Dendritic cell treated with granulocyte-macrophage colony-stimulating factor and Interleukin-4, amounts not matched to agents 40 ng/mL and 50 ng/mL, for 4 days (primary cell): ENCODE data around the gene THOC5.
A peak's percentile ranks its signal among the peaks of the same experiment; 100 is the strongest.
"Not testable (repeated sequence)": the region's sequence is repeated elsewhere in the genome, so short reads cannot be mapped to it uniquely, and the experiment has no call there.

Experiments
- H3K27ac Mint-ChIP-seq: one replicate; pipeline ENCODE4 v1.8.0; 2022; ENCODE audit warnings: mild to moderate bottlenecking, mixed read lengths
- H3K27me3 Mint-ChIP-seq: one replicate; pipeline ENCODE4 v1.8.0; 2022; ENCODE audit warnings: mild to moderate bottlenecking, mixed read lengths
- H3K36me3 Mint-ChIP-seq: one replicate; pipeline ENCODE4 v1.8.0; 2022; ENCODE audit warnings: low read depth, mixed read lengths
- H3K4me1 Mint-ChIP-seq: one replicate; pipeline ENCODE4 v1.8.0; 2022; ENCODE audit warnings: low read depth, mixed read lengths
- H3K4me3 Mint-ChIP-seq: one replicate; pipeline ENCODE4 v1.8.0; 2022; ENCODE audit warnings: mild to moderate bottlenecking, moderate library complexity, mixed read lengths
- H3K9me3 Mint-ChIP-seq: one replicate; pipeline ENCODE4 v1.8.0; 2022; ENCODE audit warnings: mixed read lengths
- intact Hi-C: fragments of 100-400 bp; cut with micrococcal nuclease; formaldehyde crosslinking; loops from one replicate; pipeline ENCODE4 v1.15.0; 2022

THOC5 gene

DNA sequence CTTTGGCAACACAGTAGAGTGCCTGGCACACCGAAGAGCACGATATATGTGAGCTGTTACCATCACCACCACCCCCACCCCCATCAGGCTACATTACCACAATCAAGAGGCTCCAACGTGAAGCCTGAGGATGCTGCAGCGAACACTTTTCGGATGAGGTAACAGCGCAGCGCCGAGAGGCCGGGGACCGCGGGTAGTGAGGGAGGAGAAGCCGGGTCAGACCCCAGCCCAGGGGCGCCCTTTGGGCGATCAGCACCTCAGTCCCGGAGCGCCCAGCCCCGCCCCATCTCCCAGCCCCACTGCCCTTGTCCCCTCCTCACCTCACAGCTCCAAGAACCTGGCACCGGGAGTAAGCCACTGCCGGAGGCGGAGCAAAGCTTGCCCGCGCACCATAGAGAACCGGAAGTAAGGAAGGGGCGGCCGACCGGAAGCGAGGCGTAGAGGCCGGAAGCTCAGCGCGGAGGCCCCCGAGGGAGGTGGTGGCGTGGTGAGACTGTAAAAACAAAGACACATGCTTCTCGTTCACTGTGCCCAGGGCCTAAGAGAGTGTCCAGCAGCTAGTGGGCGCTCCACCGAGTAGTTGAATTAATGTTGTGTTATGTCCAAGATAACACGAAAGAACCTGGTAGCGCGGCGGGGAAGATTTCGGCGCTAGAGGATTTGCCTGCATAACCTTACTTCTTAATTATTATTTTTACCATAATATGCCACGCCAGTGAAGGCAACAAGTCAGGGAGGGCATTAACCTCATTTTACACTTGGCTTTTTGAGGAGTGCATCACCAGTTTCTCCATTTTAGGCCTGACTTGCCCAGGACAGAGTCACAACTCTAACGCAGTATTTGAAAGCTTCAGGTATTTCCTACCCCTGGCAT, at the start of gene THOC5:
Gene THOC5 (minus strand): TSS at position 407 of the 874 bp plus-strand sequence. CDS start 4,610 bp downstream, outside the sequence.
- H3K4me3 Mint-ChIP-seq, result peak within 1 kb of the TSS; percentile 83
- peaks cover 12% of the 10 kb centered on the region for H3K4me1 Mint-ChIP-seq
- peaks cover 52% of the 10 kb centered on the region for H3K36me3 Mint-ChIP-seq
- no peaks in the 10 kb centered on the region for H3K27me3 Mint-ChIP-seq
- no peaks in the 10 kb centered on the region for H3K9me3 Mint-ChIP-seq
- H3K27ac Mint-ChIP-seq, result peak within 1 kb of the TSS; percentile 85
- intact Hi-C loops, result no loop called here

DNA sequence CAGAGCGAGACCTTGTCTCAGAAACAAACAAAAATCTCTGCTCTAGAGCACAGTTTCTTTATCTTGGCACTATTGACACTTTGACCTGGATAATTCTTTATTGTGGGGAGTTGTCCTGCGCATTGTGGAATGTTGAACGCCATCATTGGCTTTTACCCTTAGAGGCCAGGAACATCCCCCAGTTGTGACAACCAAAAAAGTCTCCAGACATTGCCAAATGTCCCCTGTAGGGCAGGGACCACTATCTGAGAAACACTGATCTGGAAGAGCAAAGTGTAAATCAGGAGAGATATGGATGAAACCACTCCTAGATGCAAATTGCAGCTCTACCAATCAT, 45.1 kb upstream of the THOC5 start:
- Mint-ChIP-seq H3K36me3 (peaks cover under 1% of the 10 kb centered on the region), H3K27me3 (no peaks in the 10 kb centered on the region), H3K4me1 (peaks cover 6% of the 10 kb centered on the region), H3K27ac (no peak overlapping the region), H3K4me3 (no peak overlapping the region), H3K9me3 (no peaks in the 10 kb centered on the region)
- intact Hi-C loops, result no loop called here

DNA sequence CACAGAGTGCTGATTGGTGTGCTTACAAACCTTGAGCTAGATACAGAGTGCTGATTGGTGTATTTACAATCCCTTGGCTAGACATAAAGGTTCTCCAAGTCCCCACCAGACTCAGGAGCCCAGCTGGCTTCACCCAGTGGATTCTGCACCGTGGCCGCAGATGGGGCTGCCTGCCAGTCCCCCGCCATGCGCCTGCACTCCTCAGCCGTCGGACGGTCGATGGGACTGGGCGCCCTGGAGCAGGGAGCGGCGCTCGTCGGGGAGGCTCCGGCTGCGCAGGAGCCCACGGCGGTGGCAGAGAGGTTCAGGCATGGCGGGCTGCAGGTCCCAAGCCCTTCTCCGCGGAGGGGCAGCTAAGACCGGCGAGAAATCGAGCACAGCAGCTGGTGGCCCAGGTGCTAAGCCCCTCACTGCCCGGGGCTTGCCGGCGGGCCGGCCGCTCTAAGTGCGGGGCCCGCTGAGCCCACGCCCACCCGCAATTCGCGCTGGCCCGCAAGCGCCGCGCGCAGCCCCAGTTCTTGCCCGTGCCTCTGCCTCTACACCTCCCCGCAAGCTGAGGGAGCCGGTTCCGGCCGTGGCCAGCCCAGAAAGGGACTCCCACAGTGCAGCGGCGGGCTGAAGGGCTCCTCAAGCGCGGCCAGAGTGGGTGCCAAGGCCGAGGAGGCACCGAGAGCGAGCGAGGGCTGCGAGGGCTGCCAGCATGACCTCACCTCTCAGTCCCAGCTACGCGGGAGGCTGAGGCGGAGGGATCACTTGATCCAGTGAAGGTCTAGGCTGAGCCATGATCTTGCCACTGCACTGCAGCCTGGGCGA, 44.5 kb upstream of the THOC5 start:
- H3K36me3 Mint-ChIP-seq, H3K27me3 Mint-ChIP-seq, H3K4me3 Mint-ChIP-seq, H3K4me1 Mint-ChIP-seq, intact Hi-C loops, H3K9me3 Mint-ChIP-seq: not testable (repeated sequence)
- H3K27ac Mint-ChIP-seq, result peak overlapping the region; percentile 93

DNA sequence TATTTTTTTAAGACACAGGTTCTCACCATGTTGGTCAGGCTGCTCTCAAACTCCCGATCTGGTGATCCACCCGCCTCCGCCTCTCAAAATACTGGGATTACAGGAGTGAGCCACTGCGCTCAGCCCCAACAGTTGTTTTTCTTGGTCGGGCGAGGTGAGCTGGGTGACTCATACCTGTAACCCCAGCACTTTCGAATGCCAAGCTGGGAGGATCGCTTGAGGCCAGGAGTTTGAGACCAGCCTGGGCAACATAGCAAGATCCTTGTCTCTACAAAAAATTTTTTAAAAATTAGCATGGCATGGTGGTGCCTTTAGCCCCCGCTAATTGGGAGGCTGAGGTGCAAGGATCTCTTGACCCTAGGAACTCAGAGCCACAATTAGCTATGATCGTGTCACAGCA, 42.9 kb upstream of the THOC5 start:
- Mint-ChIP-seq H3K27me3 (no peaks in the 10 kb centered on the region), H3K9me3 (no peaks in the 10 kb centered on the region), H3K27ac (peak overlapping the region; percentile 93), H3K36me3 (no peaks in the 10 kb centered on the region), H3K4me1 (peaks cover 6% of the 10 kb centered on the region), H3K4me3 (peak overlapping the region; percentile 76)
- intact Hi-C loops, result no loop called here

DNA sequence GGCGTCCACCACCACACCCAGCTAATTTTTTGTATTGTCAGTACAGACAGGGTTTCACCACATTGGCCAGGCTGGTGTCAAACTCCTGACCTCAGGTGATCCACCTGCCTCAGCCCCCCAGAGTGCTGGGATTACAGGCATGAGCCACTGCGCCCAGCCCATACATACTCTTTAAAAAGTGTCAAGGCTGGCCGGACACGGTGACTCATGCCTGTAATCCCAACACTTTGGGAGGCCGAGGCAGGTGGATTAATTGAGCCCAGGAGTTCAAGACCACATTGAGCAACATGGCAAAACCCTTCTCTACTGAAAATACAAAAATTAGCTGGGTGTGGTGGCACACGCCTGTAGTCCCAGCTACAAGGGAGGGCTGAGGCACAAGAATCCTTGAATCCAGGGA, 40.9 kb upstream of the THOC5 start:
- intact Hi-C loops, H3K4me1 Mint-ChIP-seq, H3K9me3 Mint-ChIP-seq, H3K36me3 Mint-ChIP-seq, H3K4me3 Mint-ChIP-seq, H3K27me3 Mint-ChIP-seq, H3K27ac Mint-ChIP-seq: not testable (repeated sequence)

DNA sequence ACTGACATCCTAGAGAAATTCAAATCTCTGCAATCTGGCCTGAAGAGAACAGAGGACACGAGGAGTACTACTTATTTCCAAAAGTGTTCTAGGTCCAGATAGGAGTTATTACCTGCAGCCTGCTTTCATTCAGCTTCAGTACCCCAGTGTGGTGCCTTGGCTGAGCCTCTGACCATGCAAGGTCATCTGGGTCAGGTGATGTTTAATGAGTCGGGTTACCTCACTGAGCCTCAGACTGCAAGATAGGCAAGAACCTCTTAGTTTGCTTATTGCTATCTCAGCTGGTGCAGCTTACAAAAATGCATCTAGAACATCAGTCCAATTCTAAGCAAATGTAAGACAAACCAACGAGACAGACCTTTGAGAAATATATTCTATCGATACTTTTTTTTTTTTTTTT, 40.4 kb upstream of the THOC5 start:
- Mint-ChIP-seq H3K27me3 (no peaks in the 10 kb centered on the region), H3K36me3 (no peaks in the 10 kb centered on the region), H3K4me3 (no peak overlapping the region), H3K4me1 (peaks cover 6% of the 10 kb centered on the region), H3K9me3 (no peaks in the 10 kb centered on the region), H3K27ac (no peak overlapping the region)
- intact Hi-C loops, result no loop called here

DNA sequence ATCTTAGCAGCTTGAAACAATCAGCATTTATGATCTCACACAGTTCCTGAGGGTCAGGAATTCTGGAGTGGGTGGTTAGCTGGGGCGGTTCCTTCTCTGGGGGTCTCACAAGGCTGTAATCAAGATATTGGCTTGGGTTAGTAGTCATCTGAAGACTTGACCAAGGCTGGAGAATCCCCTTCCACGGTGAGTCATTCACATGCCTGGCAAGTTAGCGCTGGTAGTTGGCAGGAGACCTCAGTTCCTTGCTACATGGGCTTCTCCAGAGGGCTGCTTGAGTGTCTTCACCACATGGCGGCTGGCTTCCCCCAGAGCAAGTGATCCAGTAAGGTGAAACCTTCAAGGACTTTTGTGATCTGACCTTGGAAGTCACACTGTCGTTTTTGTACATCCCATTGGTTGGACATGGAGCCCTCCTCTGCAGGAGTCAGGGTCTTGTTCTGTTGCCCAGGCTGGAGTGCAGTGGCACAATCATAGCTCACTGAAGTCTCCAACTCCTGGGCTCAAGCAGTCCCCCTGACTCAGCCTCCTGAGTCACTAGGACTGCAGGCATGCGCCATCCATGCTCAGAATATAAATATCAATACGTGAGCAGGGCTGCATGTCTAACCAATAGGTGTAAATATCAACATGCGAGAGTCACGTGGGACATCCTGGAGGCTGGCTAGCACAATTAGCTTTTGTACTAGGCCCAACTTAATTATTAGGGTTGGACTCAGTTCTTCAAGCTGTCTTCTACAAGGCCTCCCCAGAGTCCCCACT, 34.6 kb upstream of the THOC5 start:
- no peaks in the 10 kb centered on the region for H3K4me1 Mint-ChIP-seq
- H3K27me3 Mint-ChIP-seq, result no peaks in the 10 kb centered on the region
- no peak overlapping the region for H3K27ac Mint-ChIP-seq
- intact Hi-C loops, result no loop called here
- no peaks in the 10 kb centered on the region for H3K9me3 Mint-ChIP-seq
- no peaks in the 10 kb centered on the region for H3K36me3 Mint-ChIP-seq
- no peak overlapping the region for H3K4me3 Mint-ChIP-seq

DNA sequence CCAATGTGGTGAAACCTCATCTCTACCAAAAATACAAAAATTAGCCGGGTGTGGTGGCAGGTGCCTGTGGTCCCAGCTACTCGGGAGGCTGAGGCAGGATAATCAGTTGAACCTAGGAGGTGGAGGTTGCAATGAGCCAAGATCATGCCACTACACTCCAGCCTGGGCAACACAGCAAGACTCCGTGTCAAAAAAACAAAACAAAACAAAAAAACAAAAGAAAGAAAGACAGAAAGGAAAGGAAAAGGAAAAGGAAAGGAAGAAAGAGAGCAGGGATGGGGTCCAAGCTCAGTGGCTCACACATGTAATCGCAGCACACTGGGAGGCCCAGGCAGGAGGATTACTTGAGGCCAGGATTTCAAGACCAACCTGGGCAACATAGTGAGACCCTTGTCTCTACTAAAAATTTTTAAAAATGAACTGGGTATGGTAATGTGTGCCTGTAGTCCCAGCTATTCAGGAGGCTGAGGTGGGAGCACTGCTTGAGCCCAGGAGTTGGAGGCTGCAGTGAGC, 32.7 kb upstream of the THOC5 start:
- not testable (repeated sequence) for H3K27ac Mint-ChIP-seq

DNA sequence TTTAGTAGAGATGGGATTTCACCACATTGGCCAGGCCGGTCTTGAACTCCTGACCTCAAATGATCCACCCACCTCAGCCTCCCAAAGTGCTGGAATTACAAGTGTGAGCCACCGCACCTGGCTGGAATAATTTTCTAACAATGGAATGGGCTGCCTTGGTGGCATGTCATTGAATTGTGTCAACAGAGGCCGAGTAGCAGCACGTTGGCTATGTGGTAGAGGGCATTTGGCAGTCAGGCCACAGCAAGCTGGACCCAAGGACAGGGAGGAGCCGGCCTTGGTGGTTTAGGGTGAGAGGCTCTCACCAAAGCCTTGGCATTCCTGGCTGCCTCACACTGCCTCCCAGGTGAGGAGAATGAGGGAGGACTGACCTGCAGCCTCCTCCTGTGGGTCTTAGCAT, 31.4 kb upstream of the THOC5 start:
- Mint-ChIP-seq H3K27ac (no peak overlapping the region), H3K27me3 (no peaks in the 10 kb centered on the region), H3K4me3 (no peak overlapping the region), H3K36me3 (no peaks in the 10 kb centered on the region), H3K4me1 (peaks cover 19% of the 10 kb centered on the region), H3K9me3 (no peaks in the 10 kb centered on the region)
- intact Hi-C loops, result no loop called here

More for the DNA sequence above, 32.7 kb upstream of the THOC5 start:
- H3K4me1 Mint-ChIP-seq, H3K4me3 Mint-ChIP-seq, intact Hi-C loops, H3K36me3 Mint-ChIP-seq, H3K9me3 Mint-ChIP-seq, H3K27me3 Mint-ChIP-seq: not testable (repeated sequence)

DNA sequence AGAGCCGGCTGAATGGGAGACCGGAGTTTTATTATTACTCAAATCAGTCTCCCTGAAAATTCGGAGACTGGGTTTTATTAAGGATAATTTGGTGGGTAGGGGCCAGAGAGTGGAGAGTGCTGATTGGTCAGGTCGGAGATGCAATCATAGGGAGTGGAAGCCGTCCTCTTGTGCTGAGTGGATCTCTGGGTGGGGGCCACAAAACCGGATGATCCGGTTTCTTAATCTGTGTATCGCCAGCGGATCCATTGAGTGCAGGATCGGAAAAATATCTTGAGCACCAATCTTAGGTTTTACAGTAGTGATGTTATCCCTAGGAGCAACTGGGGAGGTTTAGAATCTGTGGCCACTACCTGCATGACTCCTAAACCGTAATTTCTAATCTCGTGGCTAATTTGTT, 28.2 kb upstream of the THOC5 start:
- Mint-ChIP-seq H3K9me3 (no peaks in the 10 kb centered on the region), H3K4me3 (no peak overlapping the region)

DNA sequence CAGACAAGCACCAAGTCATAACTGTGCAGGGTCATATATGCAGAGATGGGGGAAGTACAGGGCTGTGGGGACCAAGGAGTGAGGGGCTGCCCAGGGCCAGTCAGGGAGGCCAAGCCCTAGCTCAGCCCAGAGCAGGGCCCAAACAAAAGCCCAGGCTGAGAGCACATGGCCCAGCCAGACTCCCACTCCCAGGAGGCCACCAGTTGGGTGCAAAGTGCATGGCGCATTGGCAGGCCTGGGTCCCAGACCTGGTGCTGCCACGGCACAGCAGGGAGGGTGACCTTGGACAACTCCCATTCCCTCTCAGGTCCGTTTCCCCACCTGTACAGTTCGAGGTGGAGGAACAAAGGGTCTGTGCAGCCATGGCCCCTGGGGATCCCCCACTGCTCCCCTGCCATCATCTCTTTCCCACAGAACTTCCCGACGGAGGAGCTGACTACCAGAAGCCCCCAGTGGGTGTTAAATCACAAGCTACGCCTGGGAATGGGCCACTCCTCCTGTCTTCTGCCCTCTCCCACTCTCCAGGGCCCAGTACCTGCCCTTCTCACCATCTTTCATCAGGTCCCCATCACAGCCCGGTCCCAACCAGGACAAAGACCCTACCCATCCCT, 26.7 kb upstream of the THOC5 start:
- Mint-ChIP-seq H3K4me3 (peak overlapping the region; percentile 89), H3K4me1 (peaks cover 22% of the 10 kb centered on the region), H3K36me3 (no peaks in the 10 kb centered on the region), H3K9me3 (no peaks in the 10 kb centered on the region), H3K27me3 (no peaks in the 10 kb centered on the region), H3K27ac (peak overlapping the region; percentile 77)
- intact Hi-C loops, result no loop called here

More for the DNA sequence above, 28.2 kb upstream of the THOC5 start:
- intact Hi-C loops, result no loop called here
- peaks cover 22% of the 10 kb centered on the region for H3K4me1 Mint-ChIP-seq
- peak overlapping the region; percentile 77 for H3K27ac Mint-ChIP-seq
- no peaks in the 10 kb centered on the region for H3K27me3 Mint-ChIP-seq
- no peaks in the 10 kb centered on the region for H3K36me3 Mint-ChIP-seq

DNA sequence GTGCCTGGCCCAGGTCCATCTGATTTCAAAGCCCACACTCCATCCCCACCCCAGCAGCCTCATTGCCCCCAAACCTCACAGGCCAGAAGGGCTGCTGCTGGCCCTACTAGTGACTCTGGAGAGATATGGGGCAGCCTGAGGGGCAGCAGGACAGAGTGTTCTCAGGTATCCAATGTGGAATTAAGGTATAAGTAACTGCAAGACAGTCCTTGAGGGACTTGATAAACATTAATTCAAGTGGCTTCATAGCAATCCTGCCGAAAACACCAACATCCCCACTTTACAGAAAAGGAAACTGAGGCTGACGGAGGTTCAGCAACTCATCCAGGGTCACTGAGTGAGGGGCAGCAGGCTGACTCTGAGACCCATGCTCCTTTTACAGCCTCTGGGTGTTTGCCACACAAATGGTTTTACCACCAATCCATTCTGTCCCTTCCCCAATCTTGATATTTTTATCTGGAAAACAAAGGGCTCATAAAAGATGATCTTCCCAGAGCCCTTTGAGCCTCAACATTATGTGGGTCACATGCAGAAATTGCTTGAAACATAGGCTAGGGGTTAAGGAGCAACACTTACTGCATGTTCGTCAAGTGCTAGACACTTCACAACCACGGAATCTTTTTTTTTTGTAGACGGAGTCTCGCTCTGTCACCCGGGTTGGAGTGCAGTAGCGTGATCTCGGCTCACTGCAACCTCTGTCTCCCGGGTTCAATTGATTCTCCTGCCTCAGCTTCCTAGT, 25.1 kb upstream of the THOC5 start:
- no peak overlapping the region for H3K27ac Mint-ChIP-seq
- H3K9me3 Mint-ChIP-seq, result no peaks in the 10 kb centered on the region
- intact Hi-C loops, result no loop called here
- H3K4me3 Mint-ChIP-seq, result no peak overlapping the region
- no peaks in the 10 kb centered on the region for H3K36me3 Mint-ChIP-seq
- no peaks in the 10 kb centered on the region for H3K27me3 Mint-ChIP-seq
- H3K4me1 Mint-ChIP-seq, result peaks cover 22% of the 10 kb centered on the region
